Fibroblast of upper back skin (primary cell): Measurements from ENCODE around the gene COPG1.
A peak's percentile ranks its signal among the peaks of the same experiment; 100 is the strongest.

Source experiments
- DNase-seq: peaks from one replicate; pipeline ENCODE4 v3.0.0-alpha.2; 2013

The COPG1 gene

DNA sequence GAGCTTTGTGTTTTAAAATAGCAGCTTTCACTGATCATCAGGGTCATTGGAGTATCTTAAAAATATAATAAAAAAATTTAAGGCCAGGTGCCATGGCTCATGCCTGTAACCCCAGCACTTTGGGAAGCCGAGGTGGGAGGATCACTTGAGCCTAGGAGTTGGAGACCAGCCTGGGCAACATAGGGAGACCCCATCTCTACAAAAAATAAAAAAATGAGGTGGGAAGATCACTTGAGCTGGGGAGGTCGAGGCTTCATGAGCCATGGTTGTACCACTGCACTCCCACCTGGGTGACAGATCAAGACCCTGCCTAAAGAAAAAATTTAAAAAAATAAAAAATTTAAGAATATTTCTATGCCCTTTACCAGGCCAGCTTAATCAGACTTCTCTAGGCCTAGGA, 30.8 kb downstream of the COPG1 start:
- DNase-seq = no peak

DNA sequence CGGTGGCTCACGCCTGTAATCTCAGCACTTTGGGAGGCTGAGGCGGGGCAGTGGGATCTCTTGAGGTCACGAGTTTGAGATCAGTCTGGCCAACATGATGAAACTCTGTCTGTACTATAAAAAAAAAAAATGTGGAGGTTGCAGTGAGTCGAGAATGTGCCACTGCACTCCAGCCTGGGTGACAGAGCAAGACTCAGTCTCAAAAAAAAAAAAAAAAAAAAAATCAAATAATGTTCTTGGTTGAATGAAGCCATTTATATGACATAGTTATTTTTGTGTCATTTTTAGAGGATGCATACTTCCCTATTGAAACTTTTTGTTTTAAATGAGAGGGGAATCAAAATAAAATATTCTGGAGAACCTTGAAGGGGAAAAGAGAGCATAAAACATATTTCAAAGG, 32.3 kb downstream of the COPG1 start:
- no peak for DNase-seq

DNA sequence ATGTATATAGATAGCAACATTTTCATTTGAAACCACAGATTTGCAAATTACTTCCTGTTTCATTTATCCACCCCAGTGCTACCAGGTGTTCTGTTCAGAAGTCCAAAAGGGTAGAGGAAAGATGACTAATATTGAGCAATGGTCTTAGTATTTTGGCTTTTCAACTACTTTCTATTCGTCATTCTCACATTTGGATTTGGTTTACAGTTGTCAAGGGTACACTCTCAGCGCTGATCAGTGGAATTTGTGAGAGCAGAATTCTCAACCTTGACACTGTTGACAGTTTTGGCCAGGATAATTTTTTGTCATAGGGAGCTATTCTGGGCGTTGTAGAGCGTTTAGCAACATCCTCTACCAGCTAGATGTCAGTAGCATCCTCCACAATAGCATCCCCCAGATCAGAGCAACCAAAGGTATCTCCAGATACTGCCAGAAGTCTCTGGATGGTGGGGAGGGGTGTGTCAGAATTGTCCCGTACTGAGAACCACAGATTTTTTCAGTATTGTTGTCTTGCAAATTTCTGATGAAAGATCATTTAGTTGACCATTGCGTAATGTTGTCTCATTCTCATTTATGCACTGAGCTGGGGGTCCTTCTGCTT, 33.4 kb downstream of the COPG1 start:
- DNase-seq = peak; percentile 55

DNA sequence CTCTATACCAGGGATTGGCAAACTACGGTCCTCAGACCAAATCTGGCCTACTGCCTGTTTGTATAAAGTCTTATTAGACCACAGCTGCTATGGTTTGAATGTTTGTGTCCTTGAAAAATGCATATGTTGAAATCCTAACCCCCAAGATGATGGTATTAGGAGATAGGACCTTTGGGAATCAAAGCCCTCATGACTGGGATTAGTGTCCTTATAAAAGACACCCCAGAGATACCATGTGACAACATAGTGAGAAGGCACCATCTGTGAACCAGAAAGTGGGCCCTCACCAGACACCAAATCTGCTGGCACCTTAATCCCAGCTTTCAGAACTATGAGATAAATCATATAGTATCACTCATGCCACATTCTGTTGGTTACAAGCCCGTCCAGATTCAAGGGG, 36.7 kb downstream of the COPG1 start:
- DNase-seq = no peak

DNA sequence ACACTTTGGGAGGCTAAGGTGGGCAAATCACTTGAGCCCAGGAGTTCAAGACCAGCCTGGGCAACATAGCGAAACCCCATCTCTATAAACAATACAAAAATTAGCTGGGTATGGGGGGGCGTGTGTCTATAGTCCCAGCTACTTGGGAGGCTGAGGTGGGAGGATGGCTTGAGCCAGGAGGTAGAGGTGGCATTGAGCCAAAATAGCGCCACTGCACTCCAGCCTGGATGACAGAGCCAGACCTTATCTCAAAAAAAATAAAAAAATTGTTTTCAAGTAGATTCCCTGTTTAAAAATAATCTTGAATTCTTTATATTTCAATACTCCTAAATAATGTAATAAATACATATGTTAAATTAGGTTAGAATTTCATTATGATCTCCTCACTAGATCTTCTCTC, 39.0 kb downstream of the COPG1 start:
- DNase-seq = no peak

DNA sequence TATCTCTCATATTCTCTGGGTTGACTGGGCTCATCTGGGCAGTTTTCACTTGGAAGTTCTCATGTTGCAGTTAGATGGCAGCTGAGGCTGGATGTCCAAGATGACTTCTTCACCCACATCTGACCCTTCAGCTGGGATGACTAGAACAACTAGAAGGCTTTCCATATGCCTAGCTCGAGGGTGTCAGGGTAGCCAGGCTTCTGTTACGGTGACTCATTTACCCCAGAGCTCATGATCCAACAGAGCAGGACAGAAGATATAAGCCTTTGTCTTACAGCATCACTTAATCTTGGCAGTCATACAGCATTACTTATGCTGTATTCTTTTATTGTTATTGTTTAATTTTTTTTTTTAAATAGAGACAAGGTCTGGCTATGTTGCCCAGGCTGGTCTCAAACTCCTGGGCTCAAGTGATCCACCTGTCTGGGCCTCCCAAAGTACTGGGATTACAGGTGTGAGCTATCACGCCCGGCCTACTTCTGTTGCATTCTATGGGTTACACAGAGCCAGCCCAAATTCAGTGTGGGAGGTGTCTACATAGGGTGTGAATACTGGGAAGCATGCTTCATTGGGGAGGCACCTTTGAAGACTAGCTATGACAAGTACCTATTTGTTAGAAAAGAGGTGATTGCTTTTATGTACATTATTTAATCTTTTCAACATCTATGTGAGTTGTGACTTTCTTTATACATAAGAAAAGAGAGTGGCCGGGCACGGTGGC, 40.0 kb downstream of the COPG1 start:
- DNase-seq = no peak

DNA sequence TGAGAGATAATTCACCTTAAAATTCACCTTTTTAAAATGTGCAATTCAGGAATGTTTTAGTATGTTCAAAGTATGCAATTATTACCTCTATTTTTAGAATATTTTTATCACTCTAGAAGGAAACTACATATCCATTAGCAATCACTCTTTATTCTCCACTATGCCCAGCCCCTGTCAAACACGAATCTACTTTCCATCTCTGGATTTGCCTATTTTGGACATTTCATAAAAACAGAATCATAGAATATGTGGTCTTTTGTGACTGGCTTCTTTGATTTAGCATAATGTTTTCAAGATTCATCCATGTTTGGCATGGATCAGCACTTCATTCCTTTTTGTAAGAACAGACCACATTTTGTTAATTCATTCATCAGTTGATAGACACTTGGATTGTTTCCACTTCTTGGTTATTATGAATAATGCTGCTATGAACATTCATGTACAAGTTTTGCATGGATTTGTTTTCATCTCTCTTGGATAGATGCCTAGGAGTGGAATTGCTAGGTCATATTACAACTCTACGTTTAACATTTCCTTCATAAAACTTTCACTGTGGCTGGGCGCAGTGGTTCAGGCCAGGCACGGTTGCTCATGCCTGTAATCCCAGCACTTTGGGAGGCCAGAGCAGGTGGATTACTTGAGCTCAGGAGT, 42.0 kb downstream of the COPG1 start:
- DNase-seq = peak; percentile 72

DNA sequence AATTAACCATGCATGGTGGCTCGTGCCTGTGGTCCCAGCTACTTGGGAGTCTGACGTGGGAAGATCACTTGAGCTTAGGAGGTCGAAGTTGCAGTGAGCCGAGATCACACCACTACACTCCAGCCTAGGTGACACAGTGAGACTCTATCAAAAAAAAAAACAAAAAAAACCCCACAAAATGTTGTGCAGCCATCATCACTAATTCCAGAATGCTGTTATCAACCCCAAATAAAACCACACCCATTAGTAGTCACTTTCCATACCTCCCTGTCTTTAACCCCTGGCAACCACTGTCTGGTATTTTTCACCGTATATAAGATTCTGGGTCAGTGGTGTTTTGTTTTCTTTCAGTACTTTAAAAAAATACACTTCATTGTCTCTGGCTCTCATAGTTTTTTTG, 45.9 kb downstream of the COPG1 start:
- no peak for DNase-seq

DNA sequence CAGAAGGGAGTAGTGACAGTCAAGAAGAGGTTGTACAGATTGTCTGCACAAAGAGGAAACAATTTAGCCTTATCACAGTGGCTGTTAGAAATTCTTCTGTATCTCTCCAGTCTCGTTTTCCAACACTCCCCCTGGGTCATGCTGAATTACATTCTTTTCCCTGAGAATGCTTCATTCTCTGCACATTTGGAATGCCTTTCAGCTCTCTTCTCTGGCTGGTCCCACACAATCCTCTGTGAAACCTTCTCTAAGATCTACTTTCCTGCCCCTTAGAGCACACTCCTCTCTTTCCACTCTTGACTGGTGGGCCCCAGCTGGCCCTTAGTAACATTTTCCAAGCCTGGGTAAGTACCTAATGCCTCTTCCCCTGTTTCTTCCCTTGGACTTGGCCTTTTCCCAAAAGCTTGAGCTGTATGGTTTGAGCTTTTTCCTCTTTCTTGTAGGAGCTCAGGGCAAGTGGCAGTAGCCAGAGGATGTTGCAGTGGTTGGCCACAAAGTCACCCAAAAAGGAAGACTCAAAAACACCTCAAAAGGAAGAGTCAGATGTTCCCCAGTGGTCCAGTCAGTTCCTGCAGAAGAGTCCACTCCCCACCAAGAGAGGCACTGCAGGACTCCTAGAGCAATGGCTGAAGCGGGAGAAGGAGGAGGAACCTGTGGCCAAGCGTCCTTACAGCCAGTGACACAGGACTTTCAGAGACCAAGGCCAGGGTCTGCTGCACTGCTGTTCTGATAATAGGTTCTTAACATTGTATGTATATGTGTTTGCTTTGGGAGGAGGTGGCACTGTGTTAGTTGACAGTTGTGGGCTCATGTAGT, 54.9 kb downstream of the COPG1 start:
- DNase-seq = no peak

DNA sequence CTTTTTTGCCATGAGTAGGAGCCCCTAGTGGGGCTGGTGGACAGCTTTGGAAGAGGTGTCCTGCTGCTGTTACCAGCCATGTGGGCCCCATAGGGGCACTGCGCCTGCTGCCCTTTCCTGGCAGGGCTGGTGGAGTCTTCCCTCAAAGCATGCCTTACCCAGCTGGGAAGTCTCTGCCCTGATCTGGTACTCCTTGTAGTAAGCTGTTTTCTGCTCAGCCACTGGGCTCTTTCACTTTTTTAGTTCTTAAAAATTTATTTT, 55.5 kb downstream of the COPG1 start:
- no peak for DNase-seq

DNA sequence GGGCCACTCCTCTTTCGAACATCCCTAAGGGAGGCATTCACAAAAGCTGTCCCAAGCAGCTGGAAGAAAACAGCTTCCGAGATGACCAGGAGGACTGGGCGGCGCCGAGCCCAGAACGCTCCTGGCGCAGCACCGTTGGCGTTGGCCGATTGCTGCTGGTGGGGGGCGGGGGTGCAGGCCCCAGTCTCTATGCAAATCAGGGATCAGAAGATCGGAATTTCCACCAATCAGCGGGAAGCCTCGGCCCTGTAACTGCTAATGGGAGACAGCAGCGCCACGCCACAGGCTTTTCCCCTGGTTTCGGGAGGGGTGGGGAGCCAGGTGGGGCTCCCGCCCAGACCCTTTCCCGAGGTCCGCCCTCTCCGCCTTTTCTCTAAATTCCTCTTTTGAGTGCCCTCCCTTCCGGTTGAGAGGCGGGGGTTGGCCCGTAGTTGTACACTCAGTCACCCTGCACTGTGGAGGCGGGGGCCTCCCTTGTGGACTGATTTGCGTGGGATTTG, 56.2 kb downstream of the COPG1 start:
- DNase-seq = peak; percentile 84

DNA sequence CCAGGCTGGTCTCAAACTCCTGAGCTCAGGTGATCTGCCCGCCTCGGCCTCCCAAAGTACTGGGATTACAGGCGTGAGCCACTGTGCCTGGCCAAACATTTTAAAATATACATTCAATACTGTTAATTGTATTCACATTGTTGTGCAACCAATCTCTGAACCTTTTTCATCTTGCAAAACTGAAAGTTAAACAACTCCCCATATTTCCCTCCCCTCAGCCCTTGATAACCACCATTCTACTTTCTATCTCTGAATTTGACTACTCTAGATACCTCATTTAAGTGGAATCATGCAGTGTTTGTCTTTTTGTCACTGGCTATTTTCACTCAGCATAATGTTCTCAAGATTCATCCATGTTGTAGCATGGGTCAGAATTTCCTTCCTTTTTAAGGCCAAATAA, 59.2 kb downstream of the COPG1 start:
- no peak for DNase-seq

DNA sequence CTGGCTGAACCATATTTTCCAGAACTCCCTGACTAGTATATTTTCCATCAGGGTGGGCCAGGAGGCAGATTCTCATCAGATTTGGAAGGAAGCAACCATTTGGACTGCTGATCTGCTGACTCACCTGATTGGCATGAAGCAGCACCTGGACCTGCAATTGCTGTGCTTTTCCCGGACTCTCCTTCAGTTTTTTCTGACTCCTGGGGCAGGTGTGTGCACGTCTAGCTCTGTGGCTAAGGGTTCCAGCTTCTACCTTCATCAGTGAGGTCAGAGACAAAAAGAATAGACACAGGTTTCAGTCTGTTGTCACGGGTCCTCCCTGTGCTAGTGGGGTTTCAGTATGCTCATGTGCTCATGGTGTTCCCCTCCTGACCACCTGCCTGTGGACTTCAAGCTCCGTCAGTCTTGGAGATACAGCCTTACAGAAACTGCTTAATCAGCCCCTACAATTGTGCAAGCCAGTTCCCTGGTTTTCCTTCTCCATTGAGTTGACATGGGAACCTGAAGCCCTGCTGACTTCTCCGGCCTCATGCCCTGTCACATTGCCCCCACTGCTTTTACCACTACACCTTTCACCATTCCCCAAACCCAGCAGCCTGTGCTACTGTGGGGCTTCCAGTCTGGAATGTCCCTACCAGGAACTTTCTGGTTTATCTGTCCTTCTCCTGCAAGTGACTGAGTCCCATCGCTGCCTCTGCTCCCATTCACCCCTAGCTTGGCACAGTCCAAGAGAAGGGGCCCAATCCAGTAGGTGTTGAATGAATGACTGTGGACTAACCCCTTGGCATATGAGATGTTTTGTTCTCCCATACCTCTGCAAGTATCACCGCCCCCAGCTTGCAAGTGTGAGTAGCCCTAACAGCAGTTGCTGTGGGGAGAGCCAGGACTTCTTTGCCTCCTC, 61.0 kb downstream of the COPG1 start:
- no peak for DNase-seq

DNA sequence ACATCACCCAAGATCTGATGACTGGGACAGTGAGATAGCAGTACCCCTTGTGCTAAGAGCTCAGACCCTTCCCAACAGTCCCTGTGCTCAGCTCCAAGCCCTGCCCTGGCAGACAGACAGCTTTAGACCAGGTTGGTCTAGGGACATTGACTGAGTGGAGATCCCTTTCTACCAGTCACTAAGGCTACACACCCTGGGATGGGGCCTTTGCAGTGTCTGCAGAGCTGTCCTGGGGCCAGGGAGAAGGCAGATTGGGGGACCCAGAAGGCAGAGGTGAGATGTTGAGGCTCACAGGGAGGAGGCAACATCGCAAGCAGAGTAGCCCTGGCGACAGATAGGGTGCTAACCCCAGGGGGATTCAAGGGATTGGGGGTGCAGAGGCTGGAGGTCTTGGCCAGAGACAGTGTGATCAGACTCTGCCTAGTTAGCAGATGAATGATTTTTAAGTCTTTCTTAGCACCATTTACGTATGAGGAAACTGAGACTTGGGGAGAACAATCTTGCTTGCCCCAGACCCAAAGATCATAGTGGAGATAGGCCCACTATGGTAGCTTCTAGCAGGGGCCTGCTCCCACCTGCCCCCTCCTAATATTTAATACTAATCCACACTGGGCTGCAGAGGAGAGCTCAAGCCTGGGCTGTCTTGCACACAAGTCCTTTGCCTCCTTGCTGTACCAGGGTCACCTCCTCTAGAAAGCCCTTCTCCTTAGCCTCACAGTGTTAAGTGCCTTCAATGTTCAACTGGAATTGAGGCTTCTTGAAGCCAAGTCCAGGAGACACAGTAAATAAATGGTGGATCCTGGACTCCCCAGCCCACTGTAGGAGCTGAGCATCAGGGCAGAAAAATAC, 61.9 kb downstream of the COPG1 start:
- DNase-seq = no peak

DNA sequence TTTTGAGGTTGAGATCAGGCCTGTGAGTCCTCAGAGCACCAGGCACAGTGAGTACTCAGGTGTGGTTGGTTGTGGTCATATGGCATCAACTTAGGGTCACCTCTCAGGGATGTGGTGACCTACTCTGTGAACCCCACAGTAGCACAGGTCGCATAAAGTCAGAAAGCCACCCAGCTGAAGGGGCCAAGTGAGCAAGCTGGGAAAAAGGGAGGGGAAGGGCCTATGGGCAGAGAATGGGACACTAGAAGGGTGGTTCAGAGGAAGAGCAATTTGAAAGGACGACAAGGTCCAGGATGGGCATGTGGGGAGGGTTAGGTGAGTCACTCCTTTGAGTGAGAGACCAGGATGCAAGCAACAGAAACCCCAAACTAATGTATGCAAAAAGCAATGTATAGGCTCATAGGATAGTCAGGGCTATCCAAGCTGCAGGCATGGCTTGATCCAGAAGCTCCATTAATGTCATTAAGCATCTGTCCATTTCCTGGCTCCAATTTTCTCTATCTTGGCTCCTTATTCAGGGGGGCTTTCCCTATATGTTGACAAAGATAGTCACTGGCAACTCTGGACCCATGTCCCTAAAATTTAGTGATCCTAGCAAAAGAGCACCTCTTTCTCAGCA, 62.7 kb downstream of the COPG1 start:
- DNase-seq = no peak

DNA sequence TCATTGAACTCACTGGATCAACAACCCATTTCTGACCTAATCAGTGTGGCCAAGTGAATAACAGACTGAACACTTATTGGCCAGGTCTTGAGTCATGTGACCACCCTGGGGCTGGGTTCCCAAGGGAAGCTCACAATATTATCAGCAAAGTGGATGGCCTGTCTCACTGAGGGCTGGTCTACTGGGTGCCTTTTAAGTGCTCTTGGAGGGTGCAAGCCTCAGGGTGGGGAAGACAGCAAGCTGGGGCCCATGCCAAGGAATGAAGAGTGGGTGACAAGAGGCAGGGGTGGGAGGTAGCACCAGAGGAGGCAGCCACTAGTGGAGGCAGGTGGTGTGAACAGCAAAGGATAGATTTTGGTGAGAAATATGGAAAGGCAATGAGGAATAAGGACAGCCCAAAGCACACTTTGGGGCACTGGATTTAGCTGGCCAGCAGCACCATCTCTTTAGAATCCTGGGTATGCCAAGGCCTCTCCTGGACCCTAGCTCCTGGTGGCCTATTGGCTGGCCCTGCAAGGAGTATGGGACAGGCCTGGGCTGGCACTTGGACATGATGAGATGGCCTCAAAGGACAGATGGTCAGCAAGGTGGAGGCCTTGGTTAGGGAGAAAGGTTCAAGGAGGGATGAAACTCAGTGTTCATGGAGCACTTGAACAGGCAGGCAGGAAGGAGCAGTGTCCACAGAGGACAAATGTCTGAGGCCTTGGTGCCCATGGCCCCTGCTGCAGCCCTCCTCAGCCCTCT, 63.4 kb downstream of the COPG1 start:
- DNase-seq = no peak

DNA sequence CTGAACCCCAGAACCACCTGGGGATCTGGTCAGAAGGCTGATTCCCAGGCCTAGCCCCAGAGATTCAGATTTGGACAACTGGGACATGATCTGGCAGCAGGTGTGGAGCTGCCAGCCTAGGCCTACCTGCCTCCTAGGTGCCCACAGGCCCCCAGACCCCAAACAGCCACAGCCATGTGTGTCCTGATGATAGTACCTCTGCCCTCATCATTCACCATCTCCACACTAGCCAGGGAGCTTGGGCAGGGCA, 63.9 kb downstream of the COPG1 start:
- no peak for DNase-seq

DNA sequence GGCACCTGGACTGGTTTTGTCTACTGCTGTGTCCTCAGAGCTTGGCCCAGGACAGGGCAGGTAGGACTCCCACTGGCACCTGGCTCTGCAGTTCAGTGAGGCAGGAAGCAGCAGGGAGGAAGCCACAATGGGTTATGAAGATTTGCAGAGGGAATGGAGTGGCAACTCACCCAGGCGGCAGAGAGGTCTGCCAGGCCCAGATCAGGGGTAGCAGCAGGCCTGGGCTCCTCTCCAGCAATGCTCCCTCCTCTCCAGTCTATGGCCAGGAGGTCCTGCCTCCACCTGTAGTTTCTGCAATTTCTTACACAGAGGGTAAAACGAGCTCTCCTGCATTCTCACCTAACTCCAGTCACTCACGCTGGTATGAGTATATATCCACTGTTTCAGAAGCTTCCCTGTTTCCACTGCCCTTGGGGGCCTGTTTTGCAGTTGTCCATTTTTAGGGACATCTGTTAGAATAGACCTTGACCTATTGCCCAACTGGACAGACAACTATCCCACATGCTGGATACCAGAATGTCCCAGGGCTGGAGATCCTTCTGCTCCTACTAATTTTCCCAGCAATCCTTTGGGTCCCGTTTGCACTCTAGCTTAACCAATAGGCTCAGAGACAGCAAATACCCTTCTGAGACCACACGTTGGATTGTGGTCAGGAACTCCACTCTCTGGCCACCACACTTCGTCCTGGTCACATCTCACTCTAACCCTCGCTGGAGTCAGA, 64.4 kb downstream of the COPG1 start:
- peak; percentile 36 for DNase-seq

DNA sequence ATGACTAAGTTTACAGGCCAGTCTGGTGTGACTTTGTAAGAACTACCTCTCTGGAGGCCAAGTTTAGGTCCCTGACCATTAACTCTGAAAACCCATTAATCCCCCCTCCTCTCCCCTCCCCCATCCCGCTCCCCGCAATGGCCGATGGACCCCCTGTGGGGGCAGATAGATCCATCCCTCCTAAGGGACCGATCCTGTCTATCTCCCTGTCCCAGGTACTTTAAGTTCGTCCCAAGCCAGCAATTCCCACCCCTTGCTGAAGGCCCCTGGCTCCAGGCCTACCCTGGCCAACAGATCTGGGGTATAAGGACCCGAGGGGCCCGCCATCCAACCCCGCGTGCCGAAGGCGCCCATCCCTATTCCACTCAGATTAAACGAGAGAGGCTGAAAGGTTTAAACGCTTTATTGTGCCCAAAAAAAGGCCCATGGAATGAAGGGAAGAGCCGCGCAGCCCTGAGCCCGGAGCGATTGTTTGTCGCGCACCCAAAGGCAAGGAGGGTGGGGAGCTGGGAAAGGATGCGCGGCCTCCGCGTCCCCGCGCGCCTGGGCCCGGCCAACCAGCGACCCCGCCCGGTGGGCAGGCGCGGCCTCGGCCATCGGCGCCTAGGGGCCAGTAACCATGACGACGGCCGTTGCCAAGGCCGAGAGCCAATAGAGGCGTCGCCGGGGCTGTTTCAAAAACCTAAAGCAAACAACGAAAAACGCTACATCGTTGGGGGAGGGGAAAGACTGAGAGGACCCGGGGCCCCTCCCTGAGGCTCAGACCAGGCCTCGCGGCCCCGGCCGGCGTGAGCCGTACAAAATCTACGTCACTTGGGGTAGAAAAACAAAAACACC, 65.2 kb downstream of the COPG1 start:
- DNase-seq = peak; percentile 84
